ENCODE measurements around the gene SAPCD1.

SAPCD1 gene

DNA sequence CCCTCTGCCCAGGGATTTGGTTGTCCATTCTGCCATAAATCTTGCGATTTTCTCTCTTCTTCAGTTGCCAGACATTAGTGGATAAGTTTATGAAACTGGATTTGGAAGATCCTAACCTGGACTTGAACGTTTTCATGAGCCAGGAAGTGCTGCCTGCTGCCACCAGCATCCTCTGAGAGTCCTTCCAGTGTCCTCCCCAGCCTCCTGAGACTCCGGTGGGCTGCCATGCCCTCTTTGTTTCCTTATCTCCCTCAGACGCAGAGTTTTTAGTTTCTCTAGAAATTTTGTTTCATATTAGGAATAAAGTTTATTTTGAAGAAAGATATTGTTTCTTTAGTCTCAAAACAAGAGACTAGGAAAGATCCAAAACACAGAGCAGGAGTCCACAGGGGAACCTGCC lies at the start of gene SAPCD1:
TSS of gene SAPCD1 (plus strand) at position 301 of the 400 bp plus-strand sequence. CDS start 399 bp downstream, outside the sequence.
- no peak for DNase-seq (ENCODE audit: low spot score)

DNA sequence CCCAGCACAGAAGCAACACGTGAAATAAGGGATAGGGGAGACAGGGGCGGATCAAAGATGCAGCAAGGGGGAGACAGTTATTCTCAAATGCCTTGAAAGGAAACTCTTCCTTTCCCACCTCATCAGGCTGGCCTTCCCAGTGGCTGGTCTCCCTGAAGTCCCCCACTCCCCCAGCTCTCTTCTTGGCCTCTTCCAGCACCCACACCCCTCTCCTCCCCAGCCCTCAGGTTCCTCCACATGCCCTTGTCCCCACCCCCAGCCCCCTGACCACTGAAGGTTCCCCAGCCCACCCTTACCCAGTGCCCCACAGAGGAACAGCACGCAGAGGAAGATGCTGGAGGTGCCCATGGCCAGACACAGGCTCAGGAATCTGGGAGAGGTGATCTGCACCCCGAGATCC lies 49.0 kb upstream of the SAPCD1 start:
- no peak for DNase-seq (ENCODE audit: low spot score)

GRCh38 chr6:31713991-31714684 lies 48.3 kb upstream of the SAPCD1 start:
- DNase-seq (ENCODE audit: low spot score) = no peak

DNA sequence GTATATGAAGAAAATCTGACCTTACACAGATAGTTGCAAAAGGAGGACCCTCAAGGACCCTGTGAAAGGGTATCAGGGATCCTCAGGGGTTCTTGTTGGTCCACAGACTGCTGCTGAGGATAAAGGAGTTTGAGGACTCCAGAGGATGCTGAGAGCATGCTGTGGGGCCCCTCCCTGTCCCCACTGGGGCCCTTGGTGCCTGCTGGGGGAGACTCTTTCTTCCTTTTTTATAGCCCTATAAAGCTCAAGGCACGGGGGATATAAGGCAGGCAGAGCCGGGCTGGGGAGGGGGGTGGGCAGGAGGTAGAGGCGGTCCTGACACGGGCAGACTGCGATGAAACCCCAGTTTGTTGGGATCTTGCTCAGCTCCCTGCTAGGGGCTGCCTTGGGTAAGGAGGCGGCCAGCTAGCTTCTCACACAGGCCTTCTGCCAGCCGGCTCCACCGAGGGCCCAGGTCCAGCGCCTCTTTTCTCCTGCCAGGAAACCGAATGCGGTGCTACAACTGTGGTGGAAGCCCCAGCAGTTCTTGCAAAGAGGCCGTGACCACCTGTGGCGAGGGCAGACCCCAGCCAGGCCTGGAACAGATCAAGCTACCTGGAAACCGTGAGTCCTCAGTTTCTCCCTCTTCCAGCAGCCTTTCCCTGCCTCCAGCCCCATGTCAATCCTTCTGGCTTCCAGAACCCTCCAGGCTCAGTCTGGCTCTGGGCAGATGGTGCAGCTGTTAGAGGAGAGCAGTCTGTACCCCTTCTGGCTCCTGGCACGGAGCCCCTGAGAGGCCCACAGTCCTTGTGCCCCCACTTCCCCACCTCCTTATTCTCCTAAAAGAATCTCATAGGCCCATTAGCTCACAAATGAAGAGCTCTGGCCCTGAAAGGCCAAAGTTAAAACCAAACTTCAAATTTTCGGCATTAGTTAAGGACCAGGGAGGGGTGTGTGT lies 47.2 kb upstream of the SAPCD1 start, which contains the start of gene LY6G6D:
TSS of gene LY6G6D (plus strand) at position 327 of the 937 bp plus-strand sequence. CDS start at position 335, 8 bp downstream.
- no peak for DNase-seq (ENCODE audit: low spot score)

- no peak for DNase-seq (ENCODE audit: low spot score)
These were observed 44.8 kb upstream of the SAPCD1 start for GRCh38 chr6:31717499-31718222.

DNA sequence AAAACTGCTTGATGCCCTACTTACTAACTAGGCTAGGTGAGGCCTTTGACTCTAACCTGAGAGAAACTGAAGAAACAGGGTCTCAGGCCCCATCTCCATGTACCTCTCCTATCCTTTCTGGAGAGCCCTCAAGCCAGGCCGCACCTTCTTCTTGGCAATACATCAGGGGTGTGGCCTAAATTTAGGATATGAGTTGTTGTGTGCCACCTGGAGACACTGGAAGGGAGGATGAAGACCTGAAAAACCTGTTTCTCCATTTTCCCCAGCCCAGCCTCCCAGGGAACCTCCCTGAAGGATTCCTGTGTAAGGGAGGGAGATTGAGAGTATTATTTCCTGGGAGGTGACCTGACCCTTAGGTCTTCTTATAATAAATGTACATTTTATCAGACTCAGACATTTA lies 44.2 kb upstream of the SAPCD1 start:
- no peak for DNase-seq (ENCODE audit: low spot score)

GRCh38 chr6:31719001-31719400 lies 43.5 kb upstream of the SAPCD1 start:
- DNase-seq (ENCODE audit: low spot score) = no peak

GRCh38 chr6:31720196-31720770 lies 42.2 kb upstream of the SAPCD1 start:
- DNase-seq (ENCODE audit: low spot score) = no peak

DNA sequence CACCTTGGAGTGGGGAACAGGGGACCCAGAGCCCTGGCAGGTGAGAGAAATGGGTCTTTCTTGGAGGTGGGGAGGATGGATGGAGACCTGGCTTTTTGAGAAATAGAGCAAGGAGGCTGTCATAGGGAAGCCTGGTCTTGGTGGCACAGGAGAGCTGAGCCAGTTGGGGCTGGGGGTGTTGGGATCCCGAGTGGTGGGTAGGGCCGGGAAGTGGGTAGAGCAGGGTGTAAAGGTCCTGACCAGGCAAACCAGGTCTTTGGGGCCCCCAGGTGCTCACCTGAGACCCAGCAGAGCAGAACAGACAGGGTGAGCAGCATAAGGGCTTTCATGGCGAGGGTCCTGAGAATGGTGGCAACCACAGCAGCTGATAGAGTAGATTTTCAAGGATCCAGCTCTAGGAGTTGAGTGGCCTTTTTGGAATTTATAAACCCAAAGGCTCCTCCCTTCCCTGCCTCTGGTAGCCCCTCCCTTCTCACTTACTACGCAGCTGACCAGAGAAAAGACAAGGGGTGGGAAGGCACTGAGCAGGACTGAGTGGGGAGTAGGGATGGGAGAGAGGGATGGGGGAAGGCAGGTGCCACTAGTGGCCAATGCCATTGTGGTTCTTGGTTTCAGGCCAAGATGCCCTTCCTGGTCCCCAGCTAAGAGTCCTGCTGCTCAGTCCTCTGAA lies 41.0 kb upstream of the SAPCD1 start, which contains the start of gene LY6G6C:
TSS of gene LY6G6C (minus strand) at position 396 of the 670 bp plus-strand sequence. CDS start at position 329, 67 bp downstream.
- DNase-seq (ENCODE audit: low spot score) = no peak

- no peak for DNase-seq (ENCODE audit: low spot score)
These were observed 40.3 kb upstream of the SAPCD1 start for GRCh38 chr6:31722173-31722572.

GRCh38 chr6:31723245-31723979 lies 39.0 kb upstream of the SAPCD1 start, which contains the start of gene MPIG6B:
MPIG6B (plus strand) TSS chr6:31723373; CDS start chr6:31723384, 11 bp downstream.
- DNase-seq (ENCODE audit: low spot score) = no peak

- DNase-seq (ENCODE audit: low spot score) = no peak
These were observed 38.3 kb upstream of the SAPCD1 start for GRCh38 chr6:31723980-31724691.

GRCh38 chr6:31725502-31726350 lies 36.7 kb upstream of the SAPCD1 start:
- no peak for DNase-seq (ENCODE audit: low spot score)

DNA sequence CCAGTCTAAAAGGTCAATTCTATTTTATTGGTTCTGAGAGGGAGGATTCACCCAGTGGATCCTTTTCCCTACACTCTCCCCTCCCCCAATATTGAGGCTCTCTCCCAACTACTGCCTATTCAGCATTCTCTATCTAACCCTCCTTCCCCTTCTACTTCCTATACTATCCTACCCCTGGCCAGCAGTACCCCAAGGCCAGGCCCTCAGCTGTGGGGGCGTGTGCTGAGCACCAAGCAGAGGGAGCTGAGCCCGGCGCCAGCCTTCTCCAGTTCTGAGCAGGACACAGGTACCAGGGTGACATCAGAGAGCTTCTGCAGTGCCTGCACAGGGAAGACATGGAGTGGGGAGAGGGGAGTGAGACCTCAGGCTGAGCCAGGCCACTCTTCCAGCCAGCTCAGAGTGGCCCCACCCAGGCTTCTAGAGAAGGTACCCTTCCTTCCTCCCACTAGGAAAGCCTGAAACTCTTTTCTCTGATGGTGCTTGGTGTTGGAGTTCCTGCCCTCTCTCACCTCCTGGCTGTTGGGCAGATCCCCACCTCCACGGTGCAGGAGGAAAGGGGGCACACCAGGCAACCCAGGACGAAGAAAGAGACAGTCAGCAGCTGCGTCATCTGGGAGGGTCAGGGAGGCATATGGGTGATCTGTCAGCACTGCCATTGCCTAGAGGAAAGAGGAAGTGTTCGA lies 35.3 kb upstream of the SAPCD1 start:
- DNase-seq (ENCODE audit: low spot score) = no peak

DNA sequence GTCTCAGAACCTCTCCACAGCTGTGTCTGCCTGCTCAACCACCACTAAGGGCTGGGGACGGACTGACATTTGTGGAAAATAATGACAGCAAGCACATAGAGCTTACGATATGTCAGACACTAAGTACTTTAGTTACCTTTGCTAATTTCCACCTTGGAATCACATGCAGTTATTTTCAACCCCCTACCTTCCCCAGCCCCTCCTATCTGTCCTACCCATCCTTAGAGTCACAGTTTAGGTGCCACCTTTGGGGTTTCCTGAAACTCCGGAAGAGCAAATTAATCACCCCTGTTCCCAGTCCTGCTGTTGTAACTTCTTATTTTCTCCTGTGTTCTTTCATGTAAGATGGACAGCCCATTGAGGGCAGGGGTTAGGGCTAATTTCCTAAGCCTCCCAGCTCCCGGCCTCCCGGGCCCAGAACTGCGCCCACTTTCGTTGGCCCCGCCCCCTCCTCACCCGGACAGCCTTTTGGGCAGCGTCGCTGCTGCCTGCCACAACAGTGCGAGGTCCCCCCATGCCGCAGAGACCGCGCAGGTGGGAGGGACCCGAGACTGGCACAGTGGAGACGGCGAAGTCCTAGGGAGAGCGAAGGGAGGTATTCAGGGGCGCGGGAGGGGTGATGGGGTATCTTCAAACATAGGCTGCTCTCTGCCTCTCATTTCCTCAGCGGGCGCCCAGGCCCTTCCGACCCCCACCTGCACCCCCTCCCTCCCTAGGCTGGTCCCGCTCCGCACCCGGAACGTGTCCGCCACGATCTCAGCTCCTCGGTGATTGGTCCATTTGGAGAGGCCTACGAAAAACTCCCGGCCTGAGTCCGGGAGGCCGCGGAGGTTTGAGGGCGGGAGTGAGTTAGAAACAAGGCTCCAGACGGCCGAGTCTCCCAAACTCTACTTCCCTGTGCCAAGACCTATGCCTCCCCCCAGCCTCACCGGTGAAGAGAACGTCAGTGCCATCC lies 34.5 kb upstream of the SAPCD1 start:
- no peak for DNase-seq (ENCODE audit: low spot score)

- DNase-seq (ENCODE audit: low spot score) = no peak
These were observed 33.5 kb upstream of the SAPCD1 start, which contains the start of gene DDAH2 for GRCh38 chr6:31728767-31729514. DDAH2 (minus strand) TSS chr6:31729299; CDS start chr6:31729161, 138 bp downstream.

Measured in RKO (cell line).